Measurements from ENCODE around the gene ZBTB5.
"Not testable (repeated sequence)": the region's sequence is repeated elsewhere in the genome, so short reads cannot be mapped to it uniquely, and the experiment has no call there.

ZBTB5 gene, protein sequence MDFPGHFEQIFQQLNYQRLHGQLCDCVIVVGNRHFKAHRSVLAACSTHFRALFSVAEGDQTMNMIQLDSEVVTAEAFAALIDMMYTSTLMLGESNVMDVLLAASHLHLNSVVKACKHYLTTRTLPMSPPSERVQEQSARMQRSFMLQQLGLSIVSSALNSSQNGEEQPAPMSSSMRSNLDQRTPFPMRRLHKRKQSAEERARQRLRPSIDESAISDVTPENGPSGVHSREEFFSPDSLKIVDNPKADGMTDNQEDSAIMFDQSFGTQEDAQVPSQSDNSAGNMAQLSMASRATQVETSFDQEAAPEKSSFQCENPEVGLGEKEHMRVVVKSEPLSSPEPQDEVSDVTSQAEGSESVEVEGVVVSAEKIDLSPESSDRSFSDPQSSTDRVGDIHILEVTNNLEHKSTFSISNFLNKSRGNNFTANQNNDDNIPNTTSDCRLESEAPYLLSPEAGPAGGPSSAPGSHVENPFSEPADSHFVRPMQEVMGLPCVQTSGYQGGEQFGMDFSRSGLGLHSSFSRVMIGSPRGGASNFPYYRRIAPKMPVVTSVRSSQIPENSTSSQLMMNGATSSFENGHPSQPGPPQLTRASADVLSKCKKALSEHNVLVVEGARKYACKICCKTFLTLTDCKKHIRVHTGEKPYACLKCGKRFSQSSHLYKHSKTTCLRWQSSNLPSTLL

DNA sequence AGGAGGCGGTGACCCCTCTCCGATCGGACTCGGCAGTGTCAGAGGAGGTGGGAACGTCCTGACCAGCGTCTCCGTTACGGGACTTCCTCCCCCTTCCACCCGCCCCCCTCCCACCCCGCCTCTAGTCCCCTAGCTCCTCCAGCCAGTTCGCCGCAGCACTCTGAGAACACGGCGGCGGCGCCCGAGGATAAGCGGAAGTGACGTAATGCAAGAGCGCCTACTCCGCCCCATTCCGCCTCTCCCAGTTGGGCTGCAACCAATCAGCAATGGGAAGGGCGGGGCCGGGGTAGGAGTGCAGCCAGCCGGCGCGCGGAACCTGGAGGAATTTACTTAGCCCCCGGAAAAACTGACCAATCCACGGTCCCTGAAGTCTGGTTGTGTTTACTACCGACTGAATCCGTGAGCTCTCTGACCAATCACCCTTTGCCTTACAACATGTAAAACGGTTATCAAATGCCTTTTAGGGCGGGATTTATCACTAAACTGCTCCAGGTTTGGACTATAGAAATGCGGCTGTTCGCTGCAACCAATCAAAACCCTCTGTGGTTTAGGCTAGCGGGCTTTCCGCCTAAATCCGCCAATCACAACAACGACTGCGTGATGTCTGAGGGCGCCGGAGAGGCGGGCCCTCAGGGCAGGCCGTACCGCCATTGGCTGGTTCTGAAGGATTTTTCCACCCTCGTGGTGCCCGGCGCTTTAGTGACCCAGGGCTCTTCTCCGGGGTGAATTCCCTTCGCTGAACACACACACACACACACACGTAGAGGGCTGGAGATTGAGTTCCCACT lies at the start of gene ZBTB5:
Gene ZBTB5 (minus strand): TSS at position 202 of the 788 bp plus-strand sequence. CDS start 22,899 bp downstream, outside the sequence.
- DNase-seq (ENCODE audit: low read depth, low spot score) = peak; percentile 100

DNA sequence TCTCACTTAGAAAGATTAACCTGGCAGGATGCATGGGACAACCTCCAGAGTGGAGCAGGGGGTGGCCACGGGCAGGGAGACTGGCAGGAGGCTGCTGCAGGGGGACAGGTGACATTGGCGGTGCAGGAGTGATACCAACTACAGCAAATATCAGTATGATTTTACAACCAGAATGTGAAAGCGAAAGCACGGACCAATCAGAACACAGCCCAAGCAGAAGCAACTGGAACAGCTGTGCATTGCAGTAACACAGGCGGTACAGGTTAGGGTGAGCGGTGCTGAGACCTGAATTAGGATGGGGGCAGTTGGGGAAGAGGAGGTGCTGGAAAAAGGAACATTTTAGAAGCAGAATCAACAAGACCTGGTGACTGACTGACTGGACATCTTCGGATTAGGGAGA lies 49.7 kb upstream of the ZBTB5 start:
- DNase-seq (ENCODE audit: low read depth, low spot score) = no peak

DNA sequence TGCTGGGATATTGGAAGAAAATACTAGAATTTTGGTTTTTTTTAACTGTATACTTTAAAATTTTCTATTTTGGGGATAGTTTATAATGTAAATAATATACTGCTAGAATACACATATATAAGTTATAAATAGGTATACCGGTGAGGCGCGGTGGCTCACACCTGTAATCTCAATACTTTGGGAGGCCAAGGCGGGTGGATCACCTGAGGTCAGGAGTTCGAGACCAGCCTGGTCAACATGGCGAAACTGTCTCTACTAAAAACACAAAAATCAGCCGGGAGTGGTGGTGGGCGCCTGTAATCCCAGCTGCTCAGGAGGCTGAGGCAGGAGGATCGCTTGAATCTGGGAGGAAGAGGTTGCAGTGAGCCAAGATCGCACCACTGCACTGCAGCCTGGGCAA lies 49.2 kb upstream of the ZBTB5 start:
- not testable (repeated sequence) for DNase-seq (ENCODE audit: low read depth, low spot score)

DNA sequence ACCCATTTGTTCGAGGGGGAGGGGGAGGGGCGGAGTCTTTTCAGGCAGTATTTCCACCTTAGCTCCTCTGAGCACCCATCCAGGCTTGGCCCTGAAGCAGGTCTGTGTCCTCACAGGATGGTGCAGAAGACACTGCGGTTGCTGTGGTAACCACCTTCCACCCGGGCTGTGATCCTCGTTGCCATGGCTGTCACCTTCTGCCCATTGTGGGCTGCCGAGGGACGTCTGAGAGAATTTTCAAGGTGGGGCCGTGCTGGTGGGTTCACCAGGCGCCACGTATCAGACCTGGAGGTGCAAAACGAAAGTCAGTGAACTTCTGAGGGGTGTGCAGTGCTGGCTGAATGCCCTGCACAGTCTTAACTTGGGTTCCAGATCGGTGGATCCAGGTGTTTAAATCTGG lies 47.2 kb upstream of the ZBTB5 start:
- no peak for DNase-seq (ENCODE audit: low read depth, low spot score)

DNA sequence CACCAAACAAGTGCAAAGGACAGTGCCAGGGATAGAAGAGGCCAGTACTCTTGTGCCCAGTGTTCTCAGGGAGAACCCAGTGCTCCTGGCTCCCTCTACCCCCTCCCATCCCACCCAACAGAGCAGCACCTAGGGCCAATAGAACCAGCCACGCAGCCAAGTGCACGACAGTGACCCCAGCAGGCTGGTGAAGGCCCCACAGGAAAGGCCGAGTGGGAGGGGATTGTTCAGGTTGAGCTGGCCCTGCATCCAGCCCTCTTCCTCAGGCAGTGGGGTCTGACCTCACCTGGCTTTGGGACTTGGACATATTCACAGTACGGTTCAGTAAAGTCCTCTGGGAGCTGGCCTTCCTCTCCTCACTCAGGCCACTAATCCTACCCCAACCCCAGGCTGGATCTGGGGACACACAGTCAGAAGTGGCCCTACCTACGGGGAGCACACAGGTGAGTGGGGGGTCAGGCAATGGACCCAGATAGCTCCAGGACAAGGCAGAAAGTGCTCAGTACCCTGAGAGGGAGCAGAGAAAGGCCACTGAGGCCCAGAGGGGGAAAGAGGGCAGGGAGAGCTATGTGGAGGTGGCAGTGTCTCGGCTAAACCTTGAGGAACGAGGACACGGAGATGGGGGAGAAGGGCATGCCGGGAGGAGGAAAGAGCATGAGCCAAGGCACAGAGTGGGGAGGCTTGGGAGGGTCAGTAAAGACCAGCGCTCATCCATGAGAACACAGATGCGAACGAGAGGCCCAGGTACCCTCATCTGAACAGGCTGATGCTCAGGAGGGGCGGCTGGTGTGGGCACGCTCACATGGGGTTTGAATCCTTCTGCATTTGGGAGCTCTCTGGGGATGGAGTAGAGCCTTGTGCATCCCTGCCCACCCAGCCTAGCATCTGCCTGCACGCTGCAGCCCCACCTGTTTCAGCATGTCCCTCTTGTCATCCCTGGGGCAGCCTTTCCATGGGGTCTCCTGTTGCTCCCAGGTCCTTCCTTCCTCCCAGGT lies 46.1 kb upstream of the ZBTB5 start:
- no peak for DNase-seq (ENCODE audit: low read depth, low spot score)

DNA sequence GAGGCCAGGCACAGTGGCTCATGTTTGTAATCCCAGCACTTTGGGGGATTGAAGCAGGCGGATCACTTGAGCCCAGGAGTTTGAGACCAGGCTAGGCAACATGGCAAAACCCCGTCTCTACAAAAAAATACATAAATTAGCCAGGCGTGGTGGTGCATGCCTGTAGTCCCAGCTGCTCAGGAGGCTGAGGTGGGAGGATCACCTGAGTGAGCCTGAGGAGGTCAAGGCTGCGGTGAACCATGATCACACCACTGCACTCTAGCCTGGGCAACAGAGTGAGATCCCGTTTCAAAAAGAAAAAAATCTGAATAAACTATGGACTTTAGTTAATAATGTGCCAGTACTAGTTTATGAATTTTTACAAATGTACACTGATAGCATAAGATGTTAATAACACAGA lies 44.8 kb upstream of the ZBTB5 start:
- not testable (repeated sequence) for DNase-seq (ENCODE audit: low read depth, low spot score)

DNA sequence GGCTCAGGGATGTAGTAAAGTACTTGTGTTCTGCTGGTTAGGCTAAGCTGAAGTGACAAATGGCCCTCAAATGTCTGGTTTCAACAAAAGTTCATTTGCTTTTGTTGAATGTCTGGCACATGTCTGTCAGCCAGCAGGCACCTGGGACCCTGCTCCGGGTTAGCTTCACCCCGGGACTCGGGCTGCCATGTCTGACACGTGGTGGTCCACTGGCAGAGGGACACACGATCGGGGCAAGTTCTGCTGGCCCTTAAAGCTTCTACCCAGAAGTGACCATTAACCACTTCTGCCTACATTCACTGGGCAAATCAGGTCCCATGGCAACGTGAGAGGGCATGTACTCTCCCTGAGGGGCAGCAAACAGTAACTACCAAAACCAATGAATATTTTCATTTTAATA lies 44.3 kb upstream of the ZBTB5 start:
- no peak for DNase-seq (ENCODE audit: low read depth, low spot score)

DNA sequence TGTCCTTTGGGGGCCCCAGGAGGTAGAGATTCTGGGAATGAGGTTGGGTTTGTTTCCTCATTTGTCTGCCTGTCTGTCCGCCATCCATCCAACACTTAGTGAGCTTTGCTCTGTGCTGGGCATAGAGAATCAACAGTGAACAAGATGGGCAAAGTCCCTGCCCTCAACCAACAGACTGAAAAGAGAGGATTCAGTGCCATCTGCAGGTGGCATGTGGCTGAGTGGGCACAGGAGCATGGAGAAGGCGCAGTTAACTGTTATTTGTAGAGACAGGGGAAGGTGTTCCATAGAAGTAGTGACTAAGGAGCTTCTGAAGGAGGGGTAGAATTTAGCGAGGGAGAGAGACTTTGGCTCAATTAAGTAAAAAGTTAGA lies 43.6 kb upstream of the ZBTB5 start:
- no peak for DNase-seq (ENCODE audit: low read depth, low spot score)

DNA sequence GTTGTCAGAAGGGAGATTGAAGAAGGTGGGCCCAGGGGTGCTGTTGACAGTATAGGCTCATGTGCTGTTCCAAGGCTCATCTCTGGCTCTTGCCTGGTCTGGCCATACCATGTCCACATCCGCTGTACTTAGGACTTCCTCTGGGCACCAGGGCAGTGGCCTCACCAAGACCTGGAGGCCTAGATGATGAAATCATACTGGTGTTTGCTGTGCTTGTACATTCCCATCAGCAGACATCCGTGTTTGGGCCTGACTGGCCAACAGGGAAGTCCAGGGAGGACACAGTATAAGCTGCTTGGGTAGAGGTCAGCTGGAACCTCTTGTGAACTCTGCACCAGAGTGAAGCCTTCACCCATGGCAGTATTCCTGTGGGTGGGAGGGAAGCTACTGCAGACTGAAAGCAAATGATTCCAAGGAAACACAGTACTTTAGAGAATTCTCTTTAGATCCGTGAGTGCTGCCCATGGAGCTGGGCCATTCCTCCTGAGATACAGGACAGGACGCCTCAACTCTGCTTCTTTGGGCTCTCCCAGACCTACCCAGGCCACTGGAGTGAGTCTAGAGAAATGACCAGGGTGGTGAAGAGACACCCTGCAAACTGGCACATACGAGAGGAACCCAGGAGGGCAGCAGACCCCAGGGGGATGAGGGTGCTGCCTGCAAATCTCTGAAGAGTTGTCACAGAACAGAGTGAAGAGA lies 43.0 kb upstream of the ZBTB5 start:
- DNase-seq (ENCODE audit: low read depth, low spot score) = no peak

DNA sequence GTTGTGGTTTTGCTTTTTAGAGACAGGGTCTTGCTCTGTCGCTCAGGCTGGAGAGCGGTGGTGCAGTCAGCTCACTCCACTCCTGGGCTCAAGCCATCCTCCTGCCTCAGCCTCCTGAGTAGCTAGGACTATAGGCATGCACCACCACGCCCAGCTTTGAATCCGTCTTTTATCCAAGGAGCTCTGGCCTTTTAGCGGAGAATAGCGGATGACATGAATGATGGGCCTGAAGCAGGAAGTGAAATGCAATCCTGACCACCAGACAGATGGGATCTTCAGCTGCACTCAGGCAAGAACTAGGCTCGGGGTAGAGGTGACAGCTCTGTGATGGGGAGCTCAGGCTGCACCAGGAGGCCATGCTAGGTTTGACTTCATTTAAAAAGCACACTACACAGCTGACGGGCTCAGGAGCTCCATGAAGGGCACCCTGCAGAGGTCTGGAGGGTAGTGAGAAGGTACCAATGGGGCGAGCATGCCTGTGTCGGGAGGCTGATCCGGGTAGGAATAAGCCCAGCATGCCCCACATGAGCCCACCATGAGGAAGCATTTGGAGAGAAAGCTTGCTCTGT lies 42.4 kb upstream of the ZBTB5 start:
- no peak for DNase-seq (ENCODE audit: low read depth, low spot score)

DNA sequence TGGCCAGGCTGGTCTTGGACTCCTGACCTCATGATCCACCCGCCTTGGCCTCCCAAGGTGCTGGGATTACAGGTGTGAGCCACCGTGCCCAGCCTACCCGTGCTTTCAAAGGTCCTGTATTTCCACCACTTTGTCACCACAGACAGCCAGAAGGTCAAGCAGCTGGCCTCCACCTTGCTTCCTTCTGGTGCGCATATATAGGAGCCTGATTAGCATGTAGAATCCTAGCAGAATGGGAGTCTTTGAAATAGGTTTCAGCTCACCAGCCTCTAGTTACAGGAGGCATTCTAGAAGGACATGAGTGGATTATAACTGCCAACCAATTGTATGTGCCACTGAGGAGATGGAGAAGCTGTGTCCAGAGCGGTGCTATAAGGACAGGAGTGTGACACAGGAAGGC lies 39.4 kb upstream of the ZBTB5 start:
- no peak for DNase-seq (ENCODE audit: low read depth, low spot score)

DNA sequence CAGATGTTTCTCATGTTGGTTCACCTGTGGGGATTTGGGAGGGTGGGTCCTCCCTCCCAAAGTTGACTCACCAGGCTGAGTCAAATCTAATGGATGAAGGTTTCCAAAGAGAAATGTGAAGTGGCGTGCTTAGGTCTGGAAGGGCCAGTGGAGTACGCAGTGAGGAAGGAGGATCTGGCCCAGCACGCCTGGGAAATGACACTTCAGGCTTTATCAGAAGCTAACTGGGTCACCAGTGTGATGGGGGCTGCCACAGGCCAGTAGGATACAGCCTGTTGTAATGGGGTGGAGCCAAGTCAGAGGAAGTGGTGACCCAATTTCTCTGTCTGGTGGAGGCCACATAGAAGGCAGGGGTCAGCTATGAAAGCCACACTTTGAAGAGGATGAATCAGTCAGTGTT lies 38.5 kb upstream of the ZBTB5 start:
- no peak for DNase-seq (ENCODE audit: low read depth, low spot score)

DNA sequence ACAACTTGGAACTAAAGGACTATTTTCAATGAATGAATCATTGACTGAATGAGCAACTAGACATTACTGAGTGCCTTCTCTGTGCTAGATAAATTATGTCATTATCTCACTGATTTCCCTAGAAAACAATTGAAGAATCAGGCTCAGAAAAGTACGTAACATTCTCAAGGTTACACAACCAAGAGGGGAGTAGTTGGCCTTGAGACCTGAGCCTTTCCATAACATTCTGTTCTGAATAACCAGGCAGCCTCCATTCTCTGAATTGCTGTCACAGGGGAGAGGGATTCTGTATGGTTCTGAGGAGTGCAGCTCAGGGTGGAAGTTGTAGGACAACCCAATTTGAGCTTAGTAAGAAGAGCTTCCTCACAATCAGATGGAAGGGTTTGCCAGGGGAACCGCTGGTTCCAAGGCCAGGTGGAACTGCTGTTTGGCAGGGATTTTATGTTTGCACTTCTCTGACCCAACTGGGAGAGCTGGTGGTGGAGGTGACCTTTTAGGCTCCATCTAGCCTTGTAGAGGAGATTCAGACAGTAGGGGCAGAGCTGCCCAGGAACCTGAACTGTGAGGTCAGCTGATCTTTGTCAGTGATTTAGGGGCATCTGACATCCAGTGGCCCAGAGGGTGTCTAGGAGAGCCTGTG lies 36.8 kb upstream of the ZBTB5 start:
- DNase-seq (ENCODE audit: low read depth, low spot score) = no peak

DNA sequence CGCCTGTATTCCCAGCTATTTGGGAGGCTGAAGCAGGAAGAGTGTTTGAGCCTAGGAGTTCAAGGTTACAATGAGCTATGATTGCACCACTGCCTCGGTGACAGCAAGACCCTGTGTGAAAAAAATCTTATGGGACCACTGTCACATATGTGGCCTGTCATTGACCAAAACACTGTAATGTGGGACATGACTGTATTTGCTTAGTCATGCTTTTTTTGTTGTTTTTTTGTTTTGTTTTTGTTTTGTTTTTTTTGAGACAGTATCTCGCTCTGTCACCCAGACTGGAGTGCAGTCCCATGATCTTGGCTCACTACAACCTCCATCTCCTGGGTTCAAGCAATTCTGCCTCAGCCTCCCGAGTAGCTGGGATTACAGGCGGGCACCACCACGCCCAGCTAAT lies 34.0 kb upstream of the ZBTB5 start:
- DNase-seq (ENCODE audit: low read depth, low spot score) = no peak

DNA sequence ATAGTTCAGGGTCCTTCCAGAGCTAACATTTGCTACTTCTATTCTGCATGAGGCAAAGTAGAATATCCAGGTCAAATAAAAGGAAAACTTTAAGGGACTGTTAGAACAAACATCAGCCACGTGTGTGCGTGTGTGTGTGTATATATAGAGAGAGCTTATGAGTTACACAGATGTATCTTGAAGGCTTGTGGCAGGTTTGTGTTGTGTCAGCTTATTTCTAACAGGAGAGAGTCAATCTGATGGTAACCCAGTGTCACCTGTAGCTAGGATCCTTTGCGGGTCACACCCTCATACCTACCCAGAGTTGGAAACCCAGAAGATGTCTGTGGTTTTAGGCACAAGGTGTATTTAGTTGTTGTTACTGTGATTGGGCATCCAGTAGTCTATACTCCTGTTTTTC lies 33.2 kb upstream of the ZBTB5 start:
- no peak for DNase-seq (ENCODE audit: low read depth, low spot score)

DNA sequence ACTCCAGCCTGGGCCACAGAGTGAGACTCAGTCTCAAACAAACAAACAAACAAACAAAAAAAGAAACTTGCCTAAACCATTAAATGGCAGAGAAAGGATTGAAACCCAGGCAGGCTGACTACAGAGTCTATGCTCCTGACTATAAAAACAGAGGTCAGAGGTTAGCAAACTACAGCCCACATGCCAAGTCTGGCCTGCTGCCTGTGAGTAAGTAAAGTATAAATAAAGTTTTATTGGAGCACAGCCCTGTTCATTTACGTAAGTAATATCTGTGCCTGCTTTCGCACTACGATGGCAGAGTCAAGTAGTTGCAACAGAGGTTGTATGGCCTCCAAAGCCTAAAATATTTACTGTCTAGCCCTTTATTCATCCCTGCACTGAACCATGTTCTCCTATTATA lies 32.1 kb upstream of the ZBTB5 start:
- DNase-seq (ENCODE audit: low read depth, low spot score) = no peak

DNA sequence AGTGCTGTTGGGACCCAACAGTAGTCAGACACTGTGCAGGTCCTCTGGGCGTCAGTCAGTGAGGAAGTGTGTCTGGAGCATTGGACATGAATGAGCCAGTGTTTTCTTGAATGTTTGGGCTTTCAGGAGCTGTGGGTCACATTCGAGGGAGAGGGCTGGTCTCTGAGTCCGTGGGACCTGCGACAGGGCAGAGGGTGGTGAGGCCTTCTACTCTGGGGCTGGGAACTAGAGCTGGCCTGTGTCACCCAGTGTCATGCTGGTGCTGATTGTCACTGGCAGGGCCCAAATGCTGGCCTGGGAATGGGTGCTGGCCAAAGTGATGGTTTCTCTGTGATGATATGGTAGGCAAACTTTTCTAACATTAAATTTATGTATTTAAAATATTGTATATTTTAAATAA lies 30.8 kb upstream of the ZBTB5 start:
- DNase-seq (ENCODE audit: low read depth, low spot score) = no peak

DNA sequence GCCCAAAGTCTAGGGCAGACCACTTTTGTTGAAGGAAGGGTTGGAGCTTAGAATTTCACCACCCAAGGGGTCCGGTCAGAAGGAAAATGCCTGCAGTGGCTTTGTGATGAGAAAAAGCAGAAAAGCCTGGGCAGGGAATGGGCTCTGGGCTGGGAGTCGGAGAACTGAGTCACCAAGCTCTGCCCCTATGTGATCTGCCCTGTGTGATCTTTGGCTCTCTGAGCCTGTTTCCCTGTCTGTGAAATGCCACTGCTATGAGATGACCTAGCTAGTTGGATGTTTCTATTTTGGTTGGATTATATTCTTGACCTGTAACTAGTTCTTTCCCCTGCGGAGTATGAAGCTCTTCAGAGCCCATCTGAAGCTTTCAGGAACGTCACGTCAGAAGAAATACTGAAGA lies 30.3 kb upstream of the ZBTB5 start:
- no peak for DNase-seq (ENCODE audit: low read depth, low spot score)

DNA sequence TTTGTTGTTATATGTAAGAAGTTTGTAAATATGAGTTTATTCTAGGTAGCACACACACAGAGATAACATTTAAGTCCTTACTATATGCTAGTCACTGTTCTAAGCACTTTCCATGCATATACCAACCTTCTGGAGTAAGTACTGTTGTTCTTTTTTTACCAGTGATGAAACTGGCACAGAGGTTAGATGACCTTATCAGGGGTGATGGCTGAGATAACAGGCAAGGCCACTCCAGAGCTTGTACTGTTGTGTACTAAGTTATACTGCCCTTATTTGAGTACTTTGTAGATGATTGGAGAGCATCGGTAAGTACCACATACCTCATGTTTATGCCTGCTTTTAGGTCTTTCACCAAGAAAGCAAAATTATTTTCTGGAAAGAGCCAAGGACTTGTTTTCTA lies 26.7 kb upstream of the ZBTB5 start:
- DNase-seq (ENCODE audit: low read depth, low spot score) = no peak

Measured in astrocyte of the hippocampus (primary cell).